Naive thymus-derived CD4-positive, alpha-beta T cell (primary cell): ENCODE measurements around the gene MTERF4. TPM values are rescaled to one million over a fixed set of nuclear protein-coding genes. Genes with fewer than 3 reads are reported as not detected.

Source experiments
- ATAC-seq: fragments of 150-1000 bp; cut with Tn5 transposase; 2 replicates; pipeline ENCODE4 v1.10.0; 2021; ENCODE audit warnings: mild to moderate bottlenecking, moderate library complexity
- CTCF ChIA-PET: fragments of 350-600 bp; sonication (Branson Sonifier 250); formaldehyde crosslinking; loops from one replicate; lab custom pipeline; 2021; ENCODE audit warnings: antibody characterized with exemption; lab: Charles Lee
- POLR2A ChIA-PET: fragments of 350-600 bp; sonication (Branson Sonifier 250); formaldehyde crosslinking; loops from one replicate; lab custom pipeline; 2021; ENCODE audit warnings: antibody characterized with exemption, inconsistent platforms; lab: Charles Lee
- DNase-seq, 9 donors: peaks; one replicate each; pipeline versions ENCODE4 v3.0.0 to v3.0.0-alpha.2; 2020 to 2022; ENCODE audit warnings: mixed read lengths in 1 of 9
- H3K27ac ChIP-seq: one replicate; pipeline ENCODE4 v1.7.0; 2013; ENCODE audit warnings: mild to moderate bottlenecking, low read depth, low read length, moderate library complexity
- H3K27me3 ChIP-seq, 2 donors: one replicate each; pipeline ENCODE4 v1.7.0; 2013; ENCODE audit warnings: low read length in 2 of 2, mild to moderate bottlenecking in 2 of 2, moderate library complexity in 2 of 2; ENCODE audit not compliant: control insufficient read depth in 2 of 2, insufficient read depth in 2 of 2
- H3K36me3 ChIP-seq, 3 experiments: 1 replicate in 2 of 3; 2 replicates in 1 of 3; pipeline ENCODE4 v1.7.0; 2013; ENCODE audit warnings: low read length in 3 of 3, mild to moderate bottlenecking in 3 of 3, moderate library complexity in 1 of 3; ENCODE audit not compliant: insufficient read depth in 3 of 3, control insufficient read depth in 2 of 3
- H3K4me1 ChIP-seq, 2 donors: one replicate each; pipeline ENCODE4 v1.7.0; 2013; ENCODE audit warnings: low read length in 2 of 2, mild to moderate bottlenecking in 2 of 2, moderate library complexity in 1 of 2; ENCODE audit not compliant: control insufficient read depth in 2 of 2, insufficient read depth in 2 of 2
- H3K4me3 ChIP-seq: 2 replicates; pipeline ENCODE4 v1.7.0; 2013; ENCODE audit warnings: mild to moderate bottlenecking, low read length
- H3K9me3 ChIP-seq, 3 experiments: 1 replicate in 2 of 3; 2 replicates in 1 of 3; pipeline ENCODE4 v1.7.0; 2013; ENCODE audit warnings: low read length in 3 of 3; ENCODE audit not compliant: control insufficient read depth in 2 of 3
- H3K27ac Mint-ChIP-seq, 9 donors: one replicate each; pipeline ENCODE4 v1.8.0; 2020 to 2022; ENCODE audit warnings: mixed read lengths in 9 of 9, mild to moderate bottlenecking in 8 of 9, moderate library complexity in 5 of 9, inconsistent platforms in 2 of 9
- H3K27me3 Mint-ChIP-seq, 5 donors: one replicate each; pipeline ENCODE4 v1.8.0; 2021 to 2022; ENCODE audit warnings: mixed read lengths in 5 of 5, mild to moderate bottlenecking in 1 of 5
- H3K36me3 Mint-ChIP-seq, 5 donors: one replicate each; pipeline ENCODE4 v1.8.0; 2020 to 2022; ENCODE audit warnings: mixed read lengths in 5 of 5, mild to moderate bottlenecking in 3 of 5, inconsistent platforms in 1 of 5
- H3K4me1 Mint-ChIP-seq, 7 donors: one replicate each; pipeline ENCODE4 v1.8.0; 2020 to 2022; ENCODE audit warnings: mixed read lengths in 7 of 7, mild to moderate bottlenecking in 3 of 7, inconsistent platforms in 1 of 7
- H3K4me3 Mint-ChIP-seq, 10 donors: one replicate each; pipeline ENCODE4 v1.8.0; 2020 to 2022; ENCODE audit warnings: mild to moderate bottlenecking in 10 of 10, mixed read lengths in 10 of 10, moderate library complexity in 6 of 10, inconsistent platforms in 2 of 10
- H3K9me3 Mint-ChIP-seq, 11 donors: one replicate each; pipeline ENCODE4 v1.8.0; 2020 to 2022; ENCODE audit warnings: mixed read lengths in 11 of 11, mild to moderate bottlenecking in 4 of 11, inconsistent platforms in 1 of 11, moderate library complexity in 1 of 11
- intact Hi-C, 2 donors: fragments of 100-400 bp; cut with micrococcal nuclease; formaldehyde crosslinking; loops; one replicate each; pipeline ENCODE4 v1.15.1; 2023
- polyA plus RNA-seq, 2 donors: library from polyadenylated mRNA; unstranded; fragments of 300-500 nt; fragmentation: Illumina TruSeq; gene quantifications; one replicate each; pipeline ENCODE4 v1.2.3, GENCODE V29; 2021
- total RNA-seq, 6 experiments: library from RNA in 5 of 6; stranded (reverse) in 5 of 6; gene quantifications; 1 replicate in 5 of 6; 2 replicates in 1 of 6; pipeline ENCODE4 v1.2.3 and lab custom pipeline; 2021 to 2026

The MTERF4 gene
- total and polyA plus RNA-seq, 7 experiments from 2014 or later, result 45.3 to 214 (median 82.3) TPM

DNA sequence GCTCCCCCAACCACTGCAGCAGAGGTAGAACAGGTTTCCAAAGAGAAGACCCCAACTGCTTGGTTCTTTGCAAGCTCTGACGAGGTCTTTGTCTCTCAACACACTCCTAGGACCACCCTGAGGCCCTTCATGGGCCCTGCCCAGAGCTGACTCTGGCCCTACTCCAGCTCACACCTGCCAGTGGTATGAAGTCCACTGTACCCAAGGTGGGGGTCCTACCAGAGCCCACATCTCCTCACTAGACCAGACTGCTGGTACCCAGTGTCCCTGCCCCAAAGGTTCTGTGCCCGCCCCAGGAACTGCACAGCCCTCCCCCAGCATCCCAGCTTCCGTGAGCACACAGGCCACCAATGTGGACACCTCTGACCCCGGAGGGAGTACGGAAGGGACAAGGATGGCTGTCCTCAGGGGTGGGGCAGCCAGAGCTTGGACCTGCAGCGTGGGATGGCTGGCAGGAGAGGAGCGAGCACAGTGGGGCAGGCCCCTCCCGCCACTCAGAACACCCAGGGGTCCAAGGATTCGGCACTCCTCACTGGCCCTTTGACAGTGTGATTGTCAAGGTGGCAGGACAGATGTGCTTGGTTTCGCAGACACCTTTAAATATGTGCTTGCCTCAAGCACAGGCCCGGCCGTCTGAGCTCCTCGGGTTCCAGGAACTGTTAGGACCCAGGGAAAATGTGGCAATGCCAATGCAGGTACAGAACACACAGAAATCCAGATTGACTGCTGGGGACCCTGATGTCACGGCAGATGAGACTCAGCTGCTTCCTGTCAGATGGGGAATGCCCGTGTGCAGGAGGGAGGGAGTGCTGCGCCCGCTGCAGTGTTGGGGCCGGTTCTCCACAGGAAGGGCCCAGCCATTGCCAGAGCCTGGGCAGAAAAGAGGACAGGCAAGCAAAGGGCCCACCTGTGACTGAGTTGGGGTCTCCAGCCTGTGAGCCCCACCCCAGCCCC, 51.2 kb downstream of the MTERF4 start:
- Histone ChIP-seq H3K36me3 (no peaks in the 10 kb centered on the region), H3K4me1 (no peaks in the 10 kb centered on the region), H3K9me3 (no peaks in the 10 kb centered on the region), H3K4me3 (no peak overlapping the region), H3K27me3 (no peaks in the 10 kb centered on the region), H3K27ac (no peak overlapping the region)
- intact Hi-C loops, result no loop called here
- DNase-seq (no peak), ATAC-seq (no peak)
- CTCF ChIA-PET, result interaction anchor here (0.8 kb wide), 1 partner anchor 254 kb away, joined by 3 read pairs; no protein-coding TSS in a partner anchor
- H3K4me3 Mint-ChIP-seq, result no peak overlapping the region
- H3K4me1 Mint-ChIP-seq, result no peaks in the 10 kb centered on the region
- peaks cover 0 to 4% (median 0%) of the 10 kb centered on the region in 5 donors for H3K27me3 Mint-ChIP-seq
- peaks cover 0 to 14% (median under 1%) of the 10 kb centered on the region in 5 donors for H3K36me3 Mint-ChIP-seq
- POLR2A ChIA-PET, result no interaction called here
- H3K27ac Mint-ChIP-seq, result peak overlapping the region in 1 of 9 donors; percentile 9
- H3K9me3 Mint-ChIP-seq, result peaks cover 0 to 7% (median 0%) of the 10 kb centered on the region in 11 donors

DNA sequence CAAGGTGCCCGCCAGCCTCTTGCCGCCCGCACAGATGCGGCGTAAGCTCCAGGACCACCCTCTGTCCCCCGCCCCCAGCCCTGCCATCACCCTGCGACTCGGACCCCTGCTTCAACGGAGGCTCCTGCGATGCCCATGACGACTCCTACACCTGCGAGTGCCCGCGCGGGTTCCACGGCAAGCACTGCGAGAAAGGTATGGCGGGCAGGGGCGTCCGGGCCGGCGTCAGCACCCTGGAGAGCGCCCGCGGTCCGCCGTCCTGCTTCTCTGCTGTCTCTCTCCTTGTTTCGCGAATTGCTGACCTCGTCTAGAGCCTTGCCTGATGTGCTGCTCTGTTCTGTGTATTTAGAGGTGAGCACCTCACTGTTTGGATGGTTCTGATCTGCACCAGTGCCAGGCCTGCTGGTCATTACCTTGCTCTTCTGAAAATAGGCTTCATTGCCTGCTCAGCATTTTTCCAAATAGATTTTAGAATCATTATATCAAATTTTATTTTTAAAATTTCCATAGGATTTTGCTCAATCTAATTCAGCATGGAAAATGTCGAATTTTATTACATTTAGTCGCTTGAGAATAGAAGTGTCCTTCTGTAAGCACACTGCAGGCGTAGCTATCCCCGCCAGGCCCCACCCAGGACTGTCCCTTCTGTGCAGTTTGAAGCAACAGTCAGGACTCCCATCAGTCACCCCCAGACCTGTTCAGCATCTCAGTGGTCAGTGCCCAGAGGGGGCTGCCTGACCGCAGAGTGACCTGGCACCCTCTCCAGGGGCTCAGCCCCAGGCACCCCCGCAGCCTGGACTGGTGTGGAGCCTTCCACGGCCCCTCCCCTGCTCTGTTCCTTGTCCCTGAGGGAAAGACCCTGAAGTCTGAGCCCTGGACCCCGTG, 52.1 kb downstream of the MTERF4 start:
- no peak overlapping the region for H3K4me3 ChIP-seq
- Mint-ChIP-seq H3K27me3 (peaks cover 0 to 8% (median 0%) of the 10 kb centered on the region in 5 donors), H3K36me3 (peaks cover 0 to 14% (median 3%) of the 10 kb centered on the region in 5 donors), H3K27ac (no peak overlapping the region), H3K4me3 (no peak overlapping the region), H3K9me3 (peaks cover 0 to 16% (median 3%) of the 10 kb centered on the region in 11 donors), H3K4me1 (no peaks in the 10 kb centered on the region)
- H3K9me3 ChIP-seq, result no peaks in the 10 kb centered on the region
- ATAC-seq, result no peak
- H3K27ac ChIP-seq, result no peak overlapping the region
- intact Hi-C loops, result loop anchor here in 1 of 2 donors (5.0 kb wide), 1 partner anchor 38 kb away; no protein-coding TSS in a partner anchor
- no peaks in the 10 kb centered on the region for H3K4me1 ChIP-seq
- no peaks in the 10 kb centered on the region for H3K27me3 ChIP-seq
- no peak for DNase-seq
- POLR2A ChIA-PET, result no interaction called here
- CTCF ChIA-PET, result interaction anchor here (0.8 kb wide), 1 partner anchor 255 kb away, joined by 3 read pairs; no protein-coding TSS in a partner anchor
- no peaks in the 10 kb centered on the region for H3K36me3 ChIP-seq

DNA sequence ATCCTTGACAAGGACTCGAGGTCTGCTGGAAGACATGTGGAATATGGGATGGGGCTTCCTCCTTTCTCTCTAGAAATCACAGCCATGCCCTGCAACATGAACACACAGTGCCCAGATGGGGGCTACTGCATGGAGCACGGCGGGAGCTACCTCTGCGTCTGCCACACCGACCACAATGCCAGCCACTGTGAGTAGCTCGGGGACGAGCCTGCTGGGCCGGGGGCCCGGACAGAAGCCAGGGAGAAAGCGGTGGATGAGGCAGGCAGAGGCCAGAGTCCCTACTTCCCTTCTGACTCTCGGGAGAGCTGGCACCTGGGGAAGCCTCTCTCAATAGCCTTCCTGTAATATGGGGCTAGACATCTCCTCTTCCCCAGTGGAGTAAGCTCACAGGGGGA, 53.1 kb downstream of the MTERF4 start:
- H3K36me3 Mint-ChIP-seq, result peaks cover 0 to 17% (median 4%) of the 10 kb centered on the region in 5 donors
- no peak overlapping the region for H3K27ac Mint-ChIP-seq
- H3K27me3 Mint-ChIP-seq, result peaks cover 0 to 8% (median 0%) of the 10 kb centered on the region in 5 donors
- H3K4me1 ChIP-seq, result no peaks in the 10 kb centered on the region
- H3K9me3 ChIP-seq, result no peaks in the 10 kb centered on the region
- H3K36me3 ChIP-seq, result peaks cover 0 to 2% (median 0%) of the 10 kb centered on the region in 3 experiments
- H3K4me3 Mint-ChIP-seq, result no peak overlapping the region
- H3K27ac ChIP-seq, result no peak overlapping the region
- peaks cover 0 to 18% (median 3%) of the 10 kb centered on the region in 11 donors for H3K9me3 Mint-ChIP-seq
- DNase-seq (no peak), ATAC-seq (no peak)
- H3K27me3 ChIP-seq, result no peaks in the 10 kb centered on the region
- H3K4me1 Mint-ChIP-seq, result no peaks in the 10 kb centered on the region
- H3K4me3 ChIP-seq, result no peak overlapping the region
- CTCF ChIA-PET, result no interaction called here
- intact Hi-C loops, result loop anchor here in 1 of 2 donors (5.0 kb wide), 1 partner anchor 37 kb away; no protein-coding TSS in a partner anchor
- POLR2A ChIA-PET, result no interaction called here

DNA sequence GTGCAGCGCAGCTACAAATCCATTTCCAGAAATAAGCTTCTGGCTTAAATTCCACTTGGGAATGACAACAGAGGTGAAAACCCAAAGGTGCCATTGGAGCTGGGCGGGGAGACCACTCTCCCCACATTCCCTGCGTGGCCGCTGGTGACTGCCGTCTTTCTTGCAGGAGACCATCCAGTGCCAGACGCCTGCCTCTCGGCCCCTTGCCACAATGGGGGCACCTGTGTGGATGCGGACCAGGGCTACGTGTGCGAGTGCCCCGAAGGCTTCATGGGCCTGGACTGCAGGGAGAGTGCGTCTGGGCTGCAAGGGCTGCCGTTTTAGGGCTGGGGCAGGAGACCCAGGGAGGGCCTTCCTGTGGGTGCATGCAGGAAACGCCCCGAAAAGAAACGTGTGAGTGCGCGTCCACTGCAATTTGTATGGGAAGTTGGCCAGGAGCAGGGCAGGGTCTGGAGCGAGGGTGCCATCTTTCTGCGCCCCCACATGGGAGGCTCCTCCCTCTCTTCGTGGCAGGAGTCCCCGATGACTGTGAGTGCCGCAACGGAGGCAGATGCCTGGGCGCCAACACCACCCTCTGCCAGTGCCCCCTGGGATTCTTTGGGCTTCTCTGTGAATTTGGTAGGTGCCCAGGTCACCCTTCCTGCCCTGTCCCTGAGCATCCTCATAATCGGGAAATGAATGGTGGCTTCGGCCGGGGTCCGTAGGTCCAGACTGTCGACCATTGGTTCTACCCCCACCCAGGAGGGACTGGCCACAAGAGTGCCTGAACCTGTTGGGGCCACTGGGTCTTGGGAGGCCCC, 53.7 kb downstream of the MTERF4 start:
- peaks cover 0 to 18% (median 3%) of the 10 kb centered on the region in 11 donors for H3K9me3 Mint-ChIP-seq
- DNase-seq, result no peak
- POLR2A ChIA-PET, result no interaction called here
- intact Hi-C loops, result loop anchor here in 1 of 2 donors (5.0 kb wide), 1 partner anchor 36 kb away; no protein-coding TSS in a partner anchor
- Histone ChIP-seq H3K4me1 (no peaks in the 10 kb centered on the region), H3K36me3 (peaks cover 0 to 2% (median 0%) of the 10 kb centered on the region in 3 experiments), H3K4me3 (no peak overlapping the region), H3K27me3 (no peaks in the 10 kb centered on the region), H3K27ac (no peak overlapping the region), H3K9me3 (no peaks in the 10 kb centered on the region)
- H3K4me1 Mint-ChIP-seq, result no peaks in the 10 kb centered on the region
- peaks cover 0 to 8% (median 0%) of the 10 kb centered on the region in 5 donors for H3K27me3 Mint-ChIP-seq
- H3K27ac Mint-ChIP-seq, result no peak overlapping the region
- no peak for ATAC-seq
- CTCF ChIA-PET, result no interaction called here
- H3K36me3 Mint-ChIP-seq, result peaks cover 0 to 19% (median 4%) of the 10 kb centered on the region in 5 donors
- H3K4me3 Mint-ChIP-seq, result no peak overlapping the region

DNA sequence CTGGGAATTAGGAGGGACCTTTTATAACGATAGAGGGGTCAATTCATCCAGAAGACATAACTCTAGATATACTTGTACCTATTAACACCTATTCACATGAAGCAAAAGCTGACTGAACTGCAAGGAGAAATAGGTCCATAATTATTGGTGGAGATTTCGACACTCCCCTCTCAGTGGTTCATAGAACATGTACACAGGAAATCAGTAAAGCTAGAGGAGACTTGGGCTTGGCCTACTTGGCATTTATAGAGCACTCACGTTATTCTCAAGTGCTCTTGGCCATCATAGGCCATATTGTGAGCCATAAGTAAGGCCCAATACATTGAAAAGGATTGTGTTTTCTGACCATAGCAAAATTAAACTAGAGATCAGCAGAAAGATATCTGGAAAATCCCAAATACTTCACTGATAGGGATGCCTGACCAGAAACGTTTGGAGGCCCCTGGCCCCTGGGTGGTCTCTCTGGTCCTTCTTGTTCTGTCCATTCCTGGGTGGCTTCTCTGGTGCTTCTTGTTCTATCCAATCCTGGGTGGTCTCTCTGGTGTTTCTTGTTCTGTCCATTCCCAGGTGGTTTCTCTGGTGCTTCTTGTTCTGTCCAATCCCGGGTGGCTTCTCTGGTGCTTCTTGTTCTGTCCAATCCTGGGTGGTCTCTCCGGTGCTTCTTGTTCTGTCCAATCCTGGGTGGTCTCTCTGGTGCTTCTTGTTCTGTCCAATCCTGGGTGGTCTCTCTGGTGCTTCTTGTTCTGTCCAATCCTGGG, 54.7 kb downstream of the MTERF4 start:
- ChIA-PET POLR2A (no interaction called here), CTCF (no interaction called here)
- intact Hi-C loops, result loop anchor here in 1 of 2 donors (5.0 kb wide), 1 partner anchor 35 kb away; no protein-coding TSS in a partner anchor
- H3K9me3 ChIP-seq, result no peaks in the 10 kb centered on the region
- H3K9me3 Mint-ChIP-seq, result peaks cover 0 to 18% (median 3%) of the 10 kb centered on the region in 11 donors
- no peak overlapping the region for H3K4me3 ChIP-seq
- H3K36me3 Mint-ChIP-seq, result peaks cover 0 to 20% (median 8%) of the 10 kb centered on the region in 5 donors
- no peaks in the 10 kb centered on the region for H3K27me3 ChIP-seq
- ATAC-seq (no peak), DNase-seq (no peak)
- no peak overlapping the region for H3K27ac ChIP-seq
- H3K27ac Mint-ChIP-seq, result no peak overlapping the region
- H3K36me3 ChIP-seq, result peaks cover 0 to 2% (median 0%) of the 10 kb centered on the region in 3 experiments
- no peak overlapping the region for H3K4me3 Mint-ChIP-seq
- H3K27me3 Mint-ChIP-seq, result peaks cover 0 to 14% (median 0%) of the 10 kb centered on the region in 5 donors
- no peaks in the 10 kb centered on the region for H3K4me1 Mint-ChIP-seq
- no peaks in the 10 kb centered on the region for H3K4me1 ChIP-seq
